T follicular helper cell (primary cell): ENCODE data around the gene IL9R.
"Not testable (repeated sequence)": the region's sequence is repeated elsewhere in the genome, so short reads cannot be mapped to it uniquely, and the experiment has no call there.

Experiments used
- DNase-seq: peaks from one replicate; pipeline ENCODE4 v3.0.0-alpha.2; 2020; ENCODE audit warnings: low read depth
- total RNA-seq, 2 experiments: gene quantifications; one replicate each; lab custom pipeline; 2026; lab: John Stamatoyannopoulos, UW

Gene IL9R, protein sequence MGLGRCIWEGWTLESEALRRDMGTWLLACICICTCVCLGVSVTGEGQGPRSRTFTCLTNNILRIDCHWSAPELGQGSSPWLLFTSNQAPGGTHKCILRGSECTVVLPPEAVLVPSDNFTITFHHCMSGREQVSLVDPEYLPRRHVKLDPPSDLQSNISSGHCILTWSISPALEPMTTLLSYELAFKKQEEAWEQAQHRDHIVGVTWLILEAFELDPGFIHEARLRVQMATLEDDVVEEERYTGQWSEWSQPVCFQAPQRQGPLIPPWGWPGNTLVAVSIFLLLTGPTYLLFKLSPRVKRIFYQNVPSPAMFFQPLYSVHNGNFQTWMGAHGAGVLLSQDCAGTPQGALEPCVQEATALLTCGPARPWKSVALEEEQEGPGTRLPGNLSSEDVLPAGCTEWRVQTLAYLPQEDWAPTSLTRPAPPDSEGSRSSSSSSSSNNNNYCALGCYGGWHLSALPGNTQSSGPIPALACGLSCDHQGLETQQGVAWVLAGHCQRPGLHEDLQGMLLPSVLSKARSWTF
- 0 to 4.8 reads per million in 2 experiments for total RNA-seq

DNA sequence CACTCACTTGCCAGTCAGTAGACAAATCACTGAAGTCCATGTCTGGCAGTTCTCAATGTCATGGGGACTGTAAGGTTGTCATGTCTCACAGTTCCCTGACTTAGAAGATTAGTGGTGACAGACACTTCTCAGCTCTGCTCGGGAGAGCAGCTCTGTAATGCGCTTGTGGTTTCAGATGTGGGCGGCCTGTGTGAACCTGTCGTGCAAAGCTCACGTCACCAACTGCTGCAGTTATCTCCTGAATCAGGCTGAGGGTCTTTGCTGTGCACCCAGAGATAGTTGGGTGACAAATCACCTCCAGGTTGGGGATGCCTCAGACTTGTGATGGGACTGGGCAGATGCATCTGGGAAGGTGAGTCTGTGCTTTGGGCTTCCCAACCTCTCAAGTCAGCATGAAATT lies at the start of gene IL9R:
TSS of gene IL9R (plus strand) at position 261 of the 400 bp plus-strand sequence. CDS start at position 325, 64 bp downstream.
- no peak for DNase-seq

DNA sequence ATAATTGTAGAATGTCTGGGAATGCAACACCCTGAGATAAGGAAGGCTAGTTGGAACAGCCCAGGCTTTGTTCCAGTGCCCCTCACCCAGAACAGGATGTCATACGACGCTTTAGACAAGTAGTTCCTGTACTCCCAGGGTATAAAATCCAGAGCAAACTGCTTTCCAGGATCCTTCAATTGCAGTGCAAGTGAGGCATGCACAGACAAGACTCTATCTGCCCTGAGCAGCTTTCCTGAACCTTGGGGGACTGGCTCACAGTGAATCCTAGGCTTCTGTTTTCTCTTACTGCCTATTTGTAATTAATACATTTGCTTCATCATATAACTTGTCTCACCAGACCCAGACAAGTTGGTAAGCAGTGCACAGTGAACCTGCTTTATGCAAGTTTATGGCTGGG lies 48.4 kb upstream of the IL9R start:
- no peak for DNase-seq

DNA sequence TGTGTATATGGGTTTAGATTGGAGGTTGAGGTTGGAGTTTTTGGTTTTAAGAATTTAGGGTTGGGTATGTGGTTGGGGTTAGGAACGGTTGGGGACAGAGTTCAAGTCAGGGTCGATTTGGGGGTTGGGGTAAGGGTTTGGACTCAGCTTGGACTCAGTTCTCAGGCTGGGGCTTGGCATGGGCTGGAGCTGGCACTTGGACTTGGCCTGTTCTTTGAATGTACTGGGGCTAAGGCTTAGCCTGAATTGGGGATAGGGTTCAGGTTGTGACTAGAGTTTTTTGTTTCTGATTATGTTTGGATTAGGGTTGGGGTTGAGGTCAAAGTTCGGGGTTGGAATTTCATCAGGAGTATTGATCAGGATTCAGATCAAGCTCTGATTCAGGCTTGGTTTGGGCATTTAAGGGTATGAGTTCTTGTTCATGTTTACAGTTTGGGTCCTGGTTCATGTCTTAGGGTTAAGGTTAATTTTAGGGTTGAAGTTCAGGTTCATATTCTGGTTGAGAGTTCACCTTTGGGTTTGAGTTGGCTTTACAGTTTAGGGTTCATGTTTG lies 46.2 kb upstream of the IL9R start:
- DNase-seq: no peak

DNA sequence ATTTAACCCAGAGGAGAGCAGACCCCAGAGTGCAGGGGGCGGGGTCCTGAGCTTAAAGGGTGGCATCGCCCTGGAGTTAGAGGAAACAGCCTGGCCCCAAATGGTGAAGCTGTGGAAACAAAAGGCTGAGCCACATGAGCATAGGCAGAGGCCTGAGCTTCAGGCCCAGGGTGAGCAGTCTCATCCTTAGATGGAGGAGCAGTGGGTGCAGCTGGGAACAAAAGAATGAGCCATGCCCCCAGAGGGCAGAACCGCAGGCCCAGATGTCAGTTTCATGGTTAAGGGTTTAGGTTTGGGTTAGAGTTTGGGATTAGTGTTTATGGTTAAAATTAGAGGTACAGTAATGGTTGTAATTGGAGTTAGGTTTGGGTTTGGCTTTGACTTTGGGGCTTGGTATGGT lies 44.4 kb upstream of the IL9R start:
- no peak for DNase-seq

DNA sequence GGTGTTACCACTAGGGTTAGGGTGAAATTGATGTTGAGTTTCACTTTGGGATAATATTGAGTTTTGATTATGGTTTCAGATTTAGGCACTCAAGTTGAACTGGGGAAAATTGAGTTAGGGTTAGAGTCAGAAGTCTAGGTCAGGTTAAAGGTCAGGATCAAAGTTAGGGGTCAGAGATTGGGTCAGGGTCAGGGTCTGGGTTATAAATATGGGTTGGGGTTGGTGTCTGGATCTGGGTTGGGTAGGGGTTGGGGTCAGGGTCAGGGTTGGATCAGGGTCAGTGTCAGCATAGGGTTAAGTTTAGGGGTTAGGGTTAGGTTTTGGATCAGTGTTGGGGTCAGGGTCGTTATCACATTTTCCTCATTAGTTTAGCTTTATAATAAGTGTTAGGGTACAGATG lies 42.7 kb upstream of the IL9R start:
- no peak for DNase-seq

DNA sequence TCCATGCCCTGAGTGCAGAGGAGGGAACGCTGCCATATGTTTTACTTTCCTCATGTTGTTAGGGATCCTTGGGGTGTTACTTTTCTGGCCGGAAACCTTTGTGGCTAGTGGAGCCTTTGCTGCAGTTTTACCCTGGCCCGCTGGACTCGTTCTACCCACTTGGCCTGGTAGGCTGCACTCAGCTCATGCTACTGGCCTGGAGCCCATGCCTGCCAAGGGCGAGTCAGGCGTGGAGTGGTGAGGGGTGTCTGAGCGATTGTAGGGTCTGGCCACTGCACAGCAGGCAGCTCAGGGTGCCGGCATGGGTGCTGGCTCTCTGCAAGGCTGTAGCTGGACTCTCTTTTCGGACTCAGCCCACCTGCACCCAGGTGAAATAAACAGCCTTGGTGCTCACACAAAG lies 41.4 kb upstream of the IL9R start:
- no peak for DNase-seq

DNA sequence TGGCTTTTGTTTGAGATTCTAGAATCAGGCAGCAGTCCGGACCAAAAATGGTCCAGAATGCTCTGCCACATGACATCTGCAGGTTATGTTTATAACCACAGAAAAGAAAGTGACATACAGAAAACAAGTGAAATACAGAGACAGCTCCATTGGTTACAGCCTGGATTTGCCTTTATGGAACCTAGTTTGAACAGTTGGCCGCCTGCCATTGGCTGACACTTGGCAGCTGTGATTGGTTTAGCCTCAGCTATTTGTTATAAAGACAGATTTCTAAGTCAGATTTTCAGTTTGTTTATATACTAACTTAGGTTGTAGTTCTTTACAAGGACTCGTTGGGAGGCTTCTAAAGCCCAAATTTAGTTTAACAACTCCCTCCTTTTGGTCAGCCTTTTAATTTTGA lies 40.8 kb upstream of the IL9R start:
- no peak for DNase-seq

DNA sequence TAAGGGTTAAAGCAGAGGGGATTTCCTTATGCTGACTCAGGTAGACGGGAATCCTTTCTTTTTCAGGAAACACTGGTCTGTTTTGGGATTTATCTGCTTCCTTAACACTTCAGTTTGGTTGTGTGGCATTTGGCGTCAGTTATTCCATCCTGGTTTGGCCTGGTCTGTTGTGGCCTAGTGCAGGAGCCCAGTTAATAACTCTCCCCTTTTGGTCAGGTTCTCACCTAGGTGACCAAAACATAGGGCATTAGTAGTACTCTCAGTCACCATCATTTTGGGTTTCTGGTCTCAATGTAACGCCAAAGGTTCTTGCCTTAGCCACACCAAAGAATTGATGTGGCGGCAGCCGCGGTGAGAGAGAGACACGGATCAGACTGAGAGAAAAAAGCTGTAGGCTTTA lies 39.7 kb upstream of the IL9R start:
- DNase-seq: no peak

DNA sequence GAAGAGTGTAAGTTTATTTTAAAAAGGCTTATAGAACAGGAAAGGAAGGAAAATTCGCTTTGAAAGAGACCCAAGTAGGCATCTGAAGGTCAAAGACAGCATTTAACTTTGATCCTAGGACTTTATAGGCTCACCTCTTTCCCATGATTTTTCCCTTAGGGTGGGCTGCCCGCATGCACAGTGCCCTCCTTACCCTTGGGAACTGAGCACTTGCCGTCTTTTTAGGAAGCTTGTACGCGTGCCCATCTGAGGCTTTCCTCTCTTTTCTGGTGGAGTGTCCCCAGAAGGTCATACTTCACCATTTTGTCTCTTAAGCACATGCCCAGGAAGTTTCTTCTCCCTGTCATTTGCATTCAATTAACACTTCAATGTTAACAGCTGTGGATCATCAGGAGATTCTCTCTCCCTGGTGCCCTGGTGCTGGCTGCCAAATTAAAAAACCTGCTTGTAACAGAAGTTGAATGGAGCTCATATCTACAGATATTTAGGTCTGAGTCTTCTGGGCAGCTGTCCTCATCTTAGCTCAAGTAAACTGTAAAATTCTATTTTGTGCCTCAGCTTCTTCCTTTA lies 38.4 kb upstream of the IL9R start:
- DNase-seq: no peak

DNA sequence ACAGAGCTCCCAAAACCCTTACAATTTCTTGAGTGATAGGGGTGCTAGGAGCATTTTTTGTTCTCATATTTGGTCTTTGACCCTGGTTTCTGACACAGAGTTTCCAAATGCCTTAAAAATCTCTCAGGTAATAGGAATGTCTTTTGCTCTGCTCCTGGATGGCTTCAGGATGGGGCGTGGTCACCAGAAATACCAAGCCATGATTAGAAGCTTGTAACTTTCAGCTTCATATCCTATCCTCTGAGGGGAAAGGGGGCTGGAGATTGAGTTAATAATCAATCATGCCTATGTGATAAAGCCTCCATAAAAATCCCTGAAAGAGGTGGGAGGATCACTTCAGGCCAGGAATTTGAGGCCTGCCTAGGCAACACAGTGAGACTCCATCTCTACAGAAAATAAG lies 34.6 kb upstream of the IL9R start:
- DNase-seq: no peak

DNA sequence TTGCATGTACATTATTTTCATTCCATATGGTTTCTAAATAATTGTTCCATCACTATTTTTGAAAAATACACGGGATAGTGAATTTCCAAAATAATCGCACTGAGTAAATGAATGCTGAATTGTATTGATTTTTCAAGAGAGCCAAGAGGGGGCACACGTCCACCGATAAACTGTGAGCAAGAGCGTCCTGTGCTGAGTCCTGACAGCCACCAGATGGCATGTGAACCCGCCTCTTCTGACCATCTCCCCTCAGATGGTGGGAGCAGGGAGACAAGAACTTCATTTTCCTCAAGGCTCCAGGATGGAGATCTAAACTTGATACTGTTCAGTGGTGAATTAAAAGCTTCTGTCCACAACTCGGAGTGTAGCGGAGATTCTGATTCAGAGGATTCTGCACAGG lies 30.6 kb upstream of the IL9R start:
- DNase-seq: no peak

DNA sequence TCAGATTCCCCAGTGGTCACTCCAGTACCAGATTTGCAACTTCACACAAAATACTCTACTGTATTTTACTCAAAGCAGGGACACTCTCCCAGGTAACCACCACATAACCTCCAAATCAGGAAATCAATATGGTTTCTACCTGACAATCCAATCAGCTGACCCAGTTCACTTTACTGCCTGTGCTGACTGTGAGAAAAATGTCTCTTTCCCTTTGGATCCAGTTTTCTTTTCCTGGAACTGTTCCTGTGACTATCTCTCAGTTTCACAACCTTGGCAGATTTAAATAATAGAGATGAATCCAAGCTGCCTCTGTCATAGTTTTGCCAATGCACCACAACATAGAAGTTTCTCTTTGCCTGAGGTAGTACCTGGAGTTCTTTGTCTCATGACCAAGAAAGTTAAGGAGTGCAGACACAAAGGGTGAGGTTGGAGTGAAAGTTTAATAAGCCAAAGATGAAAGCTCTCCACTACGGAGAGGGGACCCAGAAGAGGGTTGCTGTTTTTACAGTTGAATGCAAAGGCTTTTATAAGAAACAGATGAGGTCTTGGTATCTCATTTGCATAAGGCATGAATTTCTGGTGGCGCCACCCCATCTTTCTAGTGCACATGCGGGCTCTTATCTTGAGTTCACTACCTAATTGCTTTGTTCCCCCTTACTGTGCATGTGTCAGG lies 29.7 kb upstream of the IL9R start:
- no peak for DNase-seq

DNA sequence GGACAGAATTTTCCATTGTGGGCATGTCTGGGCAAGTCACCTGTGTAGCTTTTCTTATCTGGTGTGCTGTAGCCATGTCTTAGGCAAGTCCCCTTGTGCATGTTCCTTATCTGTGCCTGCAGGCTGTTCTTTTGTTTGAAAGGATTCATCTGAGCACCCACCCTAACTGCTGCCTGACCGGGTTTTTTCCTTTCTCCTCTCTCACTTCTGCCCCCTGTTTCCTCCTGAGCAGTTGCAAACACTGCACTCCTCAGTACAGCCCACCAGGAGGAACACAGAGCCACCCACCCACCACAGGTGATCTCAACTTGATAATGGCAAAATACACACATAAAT lies 29.2 kb upstream of the IL9R start:
- DNase-seq: no peak

DNA sequence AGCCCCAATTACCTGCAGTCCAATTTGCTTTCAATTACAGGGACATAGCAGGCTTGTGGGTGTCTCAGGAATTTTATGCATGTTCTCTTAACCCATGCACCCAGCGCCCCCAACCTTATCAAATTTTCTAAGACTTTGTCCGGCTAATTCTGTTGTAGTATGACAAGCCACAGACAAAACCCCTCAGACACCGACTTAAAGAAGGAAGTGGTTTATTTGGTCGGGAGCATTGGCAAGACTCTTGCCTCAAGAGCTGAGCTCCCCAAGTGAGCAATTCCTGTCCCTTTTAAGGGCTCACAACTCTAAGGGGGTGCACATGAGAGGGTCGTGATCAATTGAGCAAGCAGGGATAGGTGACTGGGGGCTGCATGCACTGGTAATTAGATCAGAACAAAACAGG lies 28.7 kb upstream of the IL9R start:
- no peak for DNase-seq

DNA sequence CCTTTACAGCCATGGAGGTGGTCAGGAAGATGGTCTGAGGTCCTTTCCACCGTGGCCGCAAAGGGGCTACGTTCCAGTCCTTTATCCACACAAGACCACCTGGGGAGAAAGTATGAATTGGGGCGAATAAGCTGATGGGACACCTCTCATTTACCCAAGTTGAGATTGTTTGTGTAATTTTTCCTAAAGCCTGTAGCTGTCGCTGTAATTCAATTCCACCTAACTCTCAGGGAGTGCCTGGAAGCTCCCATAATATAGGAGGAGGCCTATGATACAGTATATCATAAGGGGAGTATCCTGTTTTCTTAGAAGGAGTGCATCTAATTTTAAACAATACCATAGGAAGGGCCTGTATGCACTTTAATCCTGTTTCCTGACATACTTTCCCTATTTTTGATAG lies 25.8 kb upstream of the IL9R start:
- not testable (repeated sequence) for DNase-seq

DNA sequence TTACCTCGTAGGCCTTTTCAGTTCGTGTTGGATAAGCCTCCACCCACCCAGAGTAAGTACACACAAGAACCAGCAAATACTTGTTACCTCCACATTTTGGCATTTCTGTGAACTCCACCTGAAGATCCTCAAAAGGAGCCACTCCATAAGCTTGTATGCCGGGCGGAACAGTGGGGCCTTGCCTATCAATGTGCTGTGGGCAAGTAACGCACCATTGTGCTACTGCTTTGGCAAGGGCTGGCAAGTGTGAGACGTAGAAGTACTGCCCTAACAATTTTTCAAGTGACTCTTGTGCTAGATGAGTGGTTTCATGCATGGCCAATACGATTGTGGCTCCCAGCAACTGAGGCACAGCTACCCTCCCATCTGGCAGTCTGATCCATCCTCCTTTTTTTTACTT lies 25.3 kb upstream of the IL9R start:
- DNase-seq: not testable (repeated sequence)

DNA sequence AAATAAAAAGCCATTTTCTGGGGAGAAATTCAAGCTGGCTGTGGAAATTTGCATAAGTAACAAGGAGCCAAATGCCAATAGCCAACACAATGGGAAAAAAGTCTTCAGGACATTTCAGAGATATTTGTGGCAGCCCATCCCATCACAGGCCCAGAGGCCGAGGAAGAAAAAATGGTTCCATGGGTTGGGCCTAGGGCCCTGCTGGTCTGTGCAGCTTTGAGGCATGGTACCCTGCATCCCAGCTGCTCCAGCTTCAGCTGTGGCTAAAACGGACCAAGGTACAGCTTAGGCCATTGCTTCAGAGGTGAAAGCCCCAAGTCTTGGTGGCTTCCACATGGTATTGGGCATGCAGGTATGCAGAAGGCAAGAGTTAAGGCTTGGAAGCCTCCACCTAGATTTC lies 14.2 kb upstream of the IL9R start:
- DNase-seq: no peak

DNA sequence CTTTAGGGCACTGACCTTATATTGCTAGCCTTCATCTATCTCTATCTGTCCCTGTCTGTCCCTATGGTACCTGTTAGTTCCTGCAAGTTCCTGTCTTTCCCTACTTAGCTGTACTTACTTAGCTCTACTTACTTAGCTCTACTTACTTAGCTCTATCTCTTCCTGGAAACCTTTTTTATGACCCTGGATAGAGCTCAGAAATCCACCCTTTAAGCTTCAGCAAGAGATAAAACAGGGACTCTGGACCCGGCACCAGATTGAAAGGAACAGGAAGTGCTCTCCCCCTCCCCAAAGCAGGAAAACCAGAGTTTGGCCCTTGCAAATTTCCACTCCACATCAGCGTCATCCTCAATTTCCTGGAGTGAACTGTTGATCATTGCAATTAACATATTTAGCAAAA lies 12.3 kb upstream of the IL9R start:
- DNase-seq: no peak

DNA sequence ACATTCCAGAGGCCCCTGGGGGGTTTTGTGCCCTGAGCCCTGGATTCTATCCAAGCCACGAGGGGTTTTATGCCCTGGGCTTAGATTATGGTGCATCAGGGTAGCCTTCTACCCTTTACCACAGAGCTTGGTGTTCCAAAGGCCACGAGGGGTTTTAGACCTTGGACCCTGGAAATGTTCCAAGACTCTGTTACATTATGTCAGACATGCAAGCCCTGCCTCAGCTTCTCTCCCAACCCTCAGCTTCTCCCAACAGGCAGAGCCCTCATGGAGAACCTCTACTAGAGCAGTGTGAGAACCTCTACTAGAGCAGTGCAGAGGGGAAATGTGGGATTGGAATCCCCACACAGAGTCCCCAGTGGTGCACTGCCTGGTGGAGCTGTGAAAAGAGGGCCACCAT lies 10.5 kb upstream of the IL9R start:
- not testable (repeated sequence) for DNase-seq

DNA sequence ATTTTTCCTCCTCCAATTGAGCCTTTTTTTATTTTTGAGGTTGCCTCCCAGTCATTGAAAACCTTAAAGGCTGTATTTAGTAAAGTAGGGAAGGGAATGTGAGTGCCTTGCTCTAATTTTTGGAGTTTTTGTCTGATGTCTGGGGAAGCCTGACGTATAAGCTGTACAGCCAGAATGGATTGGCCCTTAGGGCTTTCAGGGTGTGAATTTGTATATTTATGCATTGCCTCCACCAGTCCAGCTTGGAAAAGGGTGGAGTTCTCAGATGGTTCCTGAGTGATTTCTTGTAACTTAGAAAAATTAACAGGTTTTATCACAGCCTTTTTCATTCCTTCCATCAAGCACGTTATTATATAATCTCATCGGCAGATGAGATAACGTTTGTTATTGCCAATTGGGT lies 8.6 kb upstream of the IL9R start:
- DNase-seq: no peak

DNA sequence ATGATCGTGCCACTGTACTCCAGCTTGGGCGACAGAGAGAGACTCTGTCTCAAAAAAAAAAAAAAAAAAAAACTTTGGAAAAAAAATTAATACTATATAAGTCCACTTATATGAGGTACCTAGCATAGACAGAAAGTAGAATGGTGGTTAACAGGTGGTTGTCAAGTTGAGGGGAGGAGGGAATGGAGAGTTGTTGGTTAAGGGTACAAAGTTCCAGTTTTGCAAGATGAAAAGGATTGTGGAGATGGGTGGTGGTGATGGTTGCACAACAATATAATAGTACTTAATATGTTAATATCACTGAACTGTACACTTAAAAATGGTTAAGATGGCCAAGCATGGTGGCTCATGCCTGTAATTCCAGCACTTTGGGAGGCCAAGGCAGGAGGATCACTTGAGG lies 4.1 kb upstream of the IL9R start:
- no peak for DNase-seq

DNA sequence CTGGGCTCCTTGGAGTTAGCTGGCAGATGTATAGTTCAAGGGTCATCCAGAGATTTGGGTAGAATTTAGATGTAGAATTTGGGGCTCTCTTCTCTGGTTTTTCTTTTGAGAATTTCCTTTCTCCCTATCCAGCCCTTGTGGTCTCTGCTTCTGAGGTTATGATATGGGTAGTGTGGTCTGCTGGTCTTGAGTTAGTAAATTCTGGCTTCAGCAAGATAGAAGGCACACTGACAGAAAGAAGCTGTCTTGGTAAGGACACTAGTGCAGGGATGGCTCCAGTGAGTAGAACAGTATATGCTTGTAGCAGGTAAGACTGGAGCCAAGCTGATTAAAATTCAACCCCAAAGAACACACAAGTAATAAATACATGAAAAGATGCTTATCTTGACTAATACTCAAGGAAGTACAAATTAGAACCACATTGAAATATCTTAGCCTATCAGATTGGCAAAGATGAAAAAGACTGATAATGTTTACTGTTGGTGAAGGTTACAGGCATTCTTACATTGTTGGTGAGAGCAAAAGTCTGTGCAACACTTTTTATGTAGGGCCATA lies 2.1 kb upstream of the IL9R start:
- no peak for DNase-seq

DNA sequence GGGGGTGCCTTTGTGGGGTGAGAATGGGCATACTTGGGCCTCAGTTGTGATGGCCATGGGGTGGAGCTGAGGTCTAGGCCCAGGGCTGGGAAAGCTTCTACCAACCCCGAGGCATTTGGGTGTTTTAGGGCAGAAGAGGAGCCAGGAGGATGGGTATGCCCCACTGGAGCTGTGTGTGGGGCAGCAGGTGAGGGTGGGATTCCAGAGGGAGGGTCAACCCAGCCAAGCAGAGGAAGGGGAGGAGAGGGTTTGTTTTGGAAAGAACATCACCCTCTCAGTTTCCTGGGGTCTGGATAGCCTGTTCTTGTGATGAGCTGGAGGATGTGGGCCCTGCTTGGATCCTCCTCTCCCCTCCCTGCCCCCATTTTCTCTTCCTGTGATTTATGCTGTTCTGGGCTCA lies 620 bp downstream of the IL9R start:
- DNase-seq: no peak
